Type B pancreatic cell (in vitro differentiated cells): ENCODE measurements around the gene PRLR. TPM values are rescaled to one million over a fixed set of nuclear protein-coding genes. Genes with fewer than 3 reads are reported as not detected.

Experiments used
- DNase-seq: peaks from one replicate; pipeline ENCODE4 v3.0.0; 2021; ENCODE audit warnings: mixed read lengths; ENCODE audit not compliant: unreplicated experiment; ENCODE audit errors: extremely low spot score
- H3K27ac Mint-ChIP-seq: 2 replicates; pipeline ENCODE4 v1.8.0; 2021; ENCODE audit warnings: mild to moderate bottlenecking, mixed read lengths
- H3K27me3 Mint-ChIP-seq: 2 replicates; pipeline ENCODE4 v1.8.0; 2021; ENCODE audit warnings: mixed read lengths
- H3K36me3 Mint-ChIP-seq: 2 replicates; pipeline ENCODE4 v1.8.0; 2021; ENCODE audit warnings: mixed read lengths
- H3K4me1 Mint-ChIP-seq: one replicate; pipeline ENCODE4 v1.8.0; 2021; ENCODE audit warnings: mixed read lengths; ENCODE audit not compliant: unreplicated experiment
- H3K4me3 Mint-ChIP-seq: 2 replicates; pipeline ENCODE4 v1.8.0; 2021; ENCODE audit warnings: mild to moderate bottlenecking, mixed read lengths
- H3K9me3 Mint-ChIP-seq: 2 replicates; pipeline ENCODE4 v1.8.0; 2021; ENCODE audit warnings: mixed read lengths
- total RNA-seq: library from RNA; stranded (reverse); gene quantifications from 2 replicates; pipeline ENCODE4 v1.2.1, GENCODE V29; 2021; ENCODE audit warnings: low replicate concordance
- TF ChIP-seq, protein P1 (sequence below): fragments of 200-600 bp; sonication (generic); conservative IDR thresholded peaks from 2 replicates; pipeline ENCODE4 v1.5.0; 2021; ENCODE audit warnings: antibody characterized with exemption, mild to moderate bottlenecking

Gene PRLR
- total RNA-seq, 1 donor from 2014 or later: 6.7 TPM

DNA sequence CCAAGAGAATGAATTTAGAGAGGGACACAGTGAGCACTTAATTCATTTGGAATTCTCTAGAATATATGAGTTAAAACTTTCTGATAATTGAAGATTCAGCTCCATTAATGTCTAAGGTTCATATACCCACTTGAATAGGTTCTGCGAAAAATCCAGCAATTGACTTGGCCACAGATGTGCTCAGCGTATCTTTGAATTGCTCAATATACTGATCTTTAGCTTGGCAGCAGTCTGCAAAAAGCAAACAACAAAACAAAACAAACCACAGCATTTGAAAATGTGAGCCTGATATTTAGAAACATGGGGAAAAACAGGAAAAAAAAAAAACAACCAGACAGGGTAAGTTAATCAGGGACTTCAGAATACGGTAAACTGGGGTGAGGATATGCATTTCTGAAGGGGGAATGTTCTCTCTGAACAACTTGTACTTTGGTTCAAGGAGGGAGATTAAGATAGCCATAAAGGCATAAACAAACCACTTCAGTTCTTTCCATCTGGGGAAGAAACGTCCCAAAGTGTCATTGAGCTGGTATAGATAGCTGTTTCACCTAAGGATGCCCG lies 203.9 kb downstream of the PRLR start:
- Mint-ChIP-seq H3K27me3 (peaks cover 5% of the 10 kb centered on the region), H3K9me3 (no peaks in the 10 kb centered on the region), H3K4me3 (no peak overlapping the region), H3K27ac (no peak overlapping the region), H3K36me3 (no peaks in the 10 kb centered on the region), H3K4me1 (peaks cover 5% of the 10 kb centered on the region)
- no peak for DNase-seq
- TF ChIP-seq, protein P1, sequence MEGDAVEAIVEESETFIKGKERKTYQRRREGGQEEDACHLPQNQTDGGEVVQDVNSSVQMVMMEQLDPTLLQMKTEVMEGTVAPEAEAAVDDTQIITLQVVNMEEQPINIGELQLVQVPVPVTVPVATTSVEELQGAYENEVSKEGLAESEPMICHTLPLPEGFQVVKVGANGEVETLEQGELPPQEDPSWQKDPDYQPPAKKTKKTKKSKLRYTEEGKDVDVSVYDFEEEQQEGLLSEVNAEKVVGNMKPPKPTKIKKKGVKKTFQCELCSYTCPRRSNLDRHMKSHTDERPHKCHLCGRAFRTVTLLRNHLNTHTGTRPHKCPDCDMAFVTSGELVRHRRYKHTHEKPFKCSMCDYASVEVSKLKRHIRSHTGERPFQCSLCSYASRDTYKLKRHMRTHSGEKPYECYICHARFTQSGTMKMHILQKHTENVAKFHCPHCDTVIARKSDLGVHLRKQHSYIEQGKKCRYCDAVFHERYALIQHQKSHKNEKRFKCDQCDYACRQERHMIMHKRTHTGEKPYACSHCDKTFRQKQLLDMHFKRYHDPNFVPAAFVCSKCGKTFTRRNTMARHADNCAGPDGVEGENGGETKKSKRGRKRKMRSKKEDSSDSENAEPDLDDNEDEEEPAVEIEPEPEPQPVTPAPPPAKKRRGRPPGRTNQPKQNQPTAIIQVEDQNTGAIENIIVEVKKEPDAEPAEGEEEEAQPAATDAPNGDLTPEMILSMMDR: no peak

DNA sequence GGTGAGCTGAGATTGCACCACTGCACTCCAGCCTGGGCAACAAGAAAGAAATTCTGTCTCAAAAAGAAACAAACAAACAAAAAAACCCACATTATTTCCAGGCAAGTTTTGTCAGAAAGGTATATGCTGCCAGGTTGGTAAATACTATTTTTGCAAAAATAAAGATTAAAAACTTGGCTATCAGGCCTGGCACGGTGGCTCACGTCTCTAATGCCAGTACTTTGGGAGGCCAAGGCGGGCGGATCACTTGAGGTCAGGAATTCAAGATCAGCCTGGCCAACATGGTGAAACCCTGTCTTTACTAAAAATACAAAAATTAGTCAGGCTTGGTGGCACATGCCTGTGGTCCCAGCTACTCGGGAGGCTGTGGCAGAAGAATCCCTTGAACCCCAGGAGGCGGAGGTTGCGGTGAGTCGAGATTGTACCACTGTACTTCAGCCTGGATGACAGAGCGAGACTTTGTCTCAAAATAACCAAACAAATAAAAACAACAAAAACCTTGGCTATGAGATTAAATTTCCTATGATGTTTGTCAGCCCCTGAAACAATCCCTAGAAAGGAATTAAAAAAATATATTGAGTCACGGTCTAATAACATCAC lies 205.3 kb downstream of the PRLR start:
- Mint-ChIP-seq H3K9me3 (no peaks in the 10 kb centered on the region), H3K36me3 (no peaks in the 10 kb centered on the region), H3K27me3 (peaks cover 5% of the 10 kb centered on the region), H3K4me3 (no peak overlapping the region), H3K4me1 (no peaks in the 10 kb centered on the region), H3K27ac (no peak overlapping the region)
- TF ChIP-seq, protein P1: no peak
- no peak for DNase-seq

DNA sequence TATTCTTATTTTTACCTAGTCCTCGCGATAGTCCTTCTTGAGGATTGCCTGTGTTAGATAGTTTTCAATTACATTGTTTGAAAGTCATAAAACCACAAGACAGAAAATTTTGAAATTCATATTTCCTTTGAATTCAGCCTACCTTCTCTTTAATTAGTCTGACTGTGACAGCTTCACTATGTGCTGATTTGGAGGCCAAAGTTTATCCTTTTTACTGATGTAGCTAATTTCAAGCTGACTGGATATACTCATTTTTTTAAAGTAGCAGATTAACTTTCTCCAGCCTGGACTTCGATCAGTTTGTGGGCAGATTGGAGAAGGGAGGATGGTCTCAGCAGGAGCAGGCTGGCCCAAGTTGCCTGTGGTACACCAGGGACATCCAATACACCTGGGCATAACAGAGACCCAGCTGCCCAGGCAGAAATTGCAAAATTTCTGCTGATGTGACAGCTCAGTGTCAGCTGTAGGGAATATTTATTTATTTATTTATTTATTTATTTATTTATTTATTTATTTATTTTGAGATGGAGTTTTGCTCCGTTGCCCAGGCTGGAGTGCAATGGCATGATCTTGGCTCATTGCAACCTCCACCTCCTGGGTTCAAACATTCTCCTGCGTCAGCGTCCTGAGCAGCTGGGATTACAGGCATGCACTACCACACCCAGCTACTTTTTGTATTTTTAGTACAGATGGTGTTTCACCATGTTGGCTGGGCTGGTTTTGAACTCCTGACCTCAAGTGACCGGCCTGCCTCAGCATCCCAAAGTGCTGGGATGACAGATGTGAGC lies 206.7 kb downstream of the PRLR start:
- Mint-ChIP-seq H3K4me3 (no peak overlapping the region), H3K4me1 (no peaks in the 10 kb centered on the region), H3K9me3 (no peaks in the 10 kb centered on the region), H3K27me3 (peaks cover 5% of the 10 kb centered on the region), H3K36me3 (no peaks in the 10 kb centered on the region), H3K27ac (no peak overlapping the region)
- TF ChIP-seq, protein P1: no peak
- no peak for DNase-seq

DNA sequence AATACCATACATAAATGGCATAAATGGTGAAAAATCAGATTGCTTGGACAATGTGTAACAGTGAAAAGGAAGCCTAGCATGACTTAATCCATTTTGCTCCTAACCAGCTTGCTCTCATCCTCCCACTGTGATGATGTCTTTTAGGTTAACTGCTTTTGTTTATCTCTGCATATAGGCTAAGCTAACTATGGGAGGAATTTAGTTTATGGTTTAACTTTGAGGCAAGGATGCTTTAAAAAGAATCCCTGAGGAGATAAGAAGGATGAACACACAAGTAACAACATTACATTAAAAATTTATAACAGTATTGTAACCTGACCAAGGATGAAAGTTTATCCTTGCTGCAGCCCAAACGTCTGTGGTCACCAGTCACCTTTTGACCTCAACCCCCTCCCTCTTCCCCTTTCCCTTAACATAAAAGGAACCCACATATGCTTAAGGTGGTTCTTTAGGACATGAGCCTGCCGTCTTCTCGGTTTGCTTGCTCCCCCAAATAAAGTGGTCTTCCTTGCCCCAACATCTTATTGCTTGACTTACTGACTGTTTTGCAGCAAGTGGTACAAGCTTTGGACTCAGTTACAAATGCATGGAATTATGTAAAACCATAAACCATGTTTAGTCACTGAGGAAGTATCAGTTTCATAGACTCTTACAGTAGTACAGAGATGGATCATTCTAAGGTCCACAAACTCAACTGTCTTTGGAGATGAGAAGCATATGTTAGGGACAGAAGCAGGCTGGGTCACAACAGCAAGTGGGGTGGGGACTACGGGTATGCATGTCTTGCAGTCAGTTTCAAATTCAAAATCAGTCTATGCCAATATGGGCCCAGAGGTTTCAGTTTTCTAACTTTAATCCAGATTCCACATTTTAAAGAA lies 213.9 kb downstream of the PRLR start:
- DNase-seq: no peak
- H3K27me3 Mint-ChIP-seq: no peaks in the 10 kb centered on the region
- H3K4me3 Mint-ChIP-seq: no peak overlapping the region
- H3K9me3 Mint-ChIP-seq: no peaks in the 10 kb centered on the region
- TF ChIP-seq, protein P1: no peak
- no peaks in the 10 kb centered on the region for H3K36me3 Mint-ChIP-seq
- no peak overlapping the region for H3K27ac Mint-ChIP-seq
- peaks cover 9% of the 10 kb centered on the region for H3K4me1 Mint-ChIP-seq

DNA sequence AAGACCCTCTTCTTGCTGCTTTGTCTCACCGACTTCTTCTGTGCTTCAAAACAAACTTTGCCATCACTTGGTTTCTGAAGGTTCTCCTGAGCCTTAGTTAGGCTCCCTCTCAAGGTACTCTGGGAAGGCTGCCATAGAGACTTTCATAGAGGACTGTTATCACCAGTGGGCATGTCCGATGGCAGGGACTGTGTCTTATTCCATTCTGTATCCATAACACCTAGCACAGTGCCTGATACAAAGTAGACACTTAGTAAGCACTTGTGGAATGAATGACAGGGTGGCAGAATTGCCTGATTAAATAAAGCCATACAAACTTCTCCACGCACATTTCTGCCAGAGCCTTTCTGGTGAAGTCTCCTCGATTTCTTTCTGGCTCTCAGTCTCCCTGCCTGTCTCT lies 215.2 kb downstream of the PRLR start:
- Mint-ChIP-seq H3K27me3 (no peaks in the 10 kb centered on the region), H3K4me1 (peaks cover 9% of the 10 kb centered on the region)

More for the DNA sequence above, 215.2 kb downstream of the PRLR start:
- H3K27ac Mint-ChIP-seq: no peak overlapping the region
- H3K36me3 Mint-ChIP-seq: no peaks in the 10 kb centered on the region
- TF ChIP-seq, protein P1: no peak
- no peak for DNase-seq
- H3K9me3 Mint-ChIP-seq: no peaks in the 10 kb centered on the region
- H3K4me3 Mint-ChIP-seq: no peak overlapping the region
